HG03460 (cell line): Measurements from ENCODE around the gene IMPG1.
A peak's percentile ranks its signal among the peaks of the same experiment; 100 is the strongest.
"Not testable (repeated sequence)": the region's sequence is repeated elsewhere in the genome, so short reads cannot be mapped to it uniquely, and the experiment has no call there.

ENCODE experiments used
- ATAC-seq: cut with Tn5 transposase; IDR thresholded peaks from one replicate; pipeline ENCODE4 v1.9.1; 2021; ENCODE audit not compliant: unreplicated experiment

Gene IMPG1

GRCh38 chr6:75963569-75963968 is 108.9 kb downstream of the IMPG1 start:
- ATAC-seq: no peak

- no peak for ATAC-seq
These were observed 120.3 kb downstream of the IMPG1 start for GRCh38 chr6:75952128-75952527.

DNA sequence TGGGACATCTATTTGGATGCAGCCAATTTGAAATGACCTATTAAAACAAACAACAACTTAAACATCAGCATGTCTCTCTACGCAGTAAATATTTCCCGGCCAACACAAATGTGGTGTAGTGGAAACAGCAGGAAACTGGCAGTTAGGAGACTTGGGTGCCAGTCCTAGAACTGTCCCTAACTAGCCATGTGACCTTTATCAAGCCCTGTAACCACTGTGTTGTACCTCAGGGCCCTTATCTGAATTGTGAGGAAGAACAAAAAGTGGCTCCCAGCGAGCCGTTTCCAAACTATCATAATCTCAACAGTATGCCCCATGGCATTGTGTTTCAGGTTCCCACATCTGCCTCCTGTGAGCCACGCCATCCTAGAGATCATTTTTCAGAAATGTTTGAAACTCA is 124.5 kb downstream of the IMPG1 start:
- ATAC-seq: no peak

DNA sequence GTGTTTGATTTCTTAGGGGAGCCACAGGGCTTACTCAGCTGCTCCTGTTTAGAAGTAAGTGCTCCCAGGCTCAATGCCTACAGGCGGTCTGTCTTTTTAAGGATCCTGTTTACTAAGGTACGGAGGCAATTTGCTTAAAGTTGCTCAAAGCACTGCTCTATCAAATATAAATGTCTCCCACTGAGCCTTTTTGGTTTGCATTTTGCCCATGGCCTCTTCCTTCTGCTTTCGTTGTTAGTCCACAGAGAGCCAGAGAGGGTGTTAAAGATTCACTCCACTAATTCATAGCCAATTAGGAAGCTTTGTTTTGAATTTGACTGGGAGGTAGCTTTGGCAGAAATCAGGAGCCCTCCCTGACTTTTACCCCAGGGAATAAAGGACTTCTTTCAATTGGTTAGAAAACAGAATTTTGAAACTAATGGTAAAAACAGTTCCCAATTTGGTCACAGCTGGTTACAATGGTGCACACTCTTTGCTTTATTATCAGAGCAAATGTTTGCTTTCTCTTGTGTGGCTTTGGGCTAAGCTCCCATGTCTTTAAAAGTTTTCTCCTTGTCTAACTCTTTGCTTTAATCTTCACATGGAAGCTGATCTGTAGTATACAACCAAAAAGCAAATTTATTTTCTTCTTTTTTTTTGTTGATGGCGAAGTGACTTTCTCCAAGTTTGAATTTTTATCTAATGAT is 126.2 kb downstream of the IMPG1 start:
- no peak for ATAC-seq

DNA sequence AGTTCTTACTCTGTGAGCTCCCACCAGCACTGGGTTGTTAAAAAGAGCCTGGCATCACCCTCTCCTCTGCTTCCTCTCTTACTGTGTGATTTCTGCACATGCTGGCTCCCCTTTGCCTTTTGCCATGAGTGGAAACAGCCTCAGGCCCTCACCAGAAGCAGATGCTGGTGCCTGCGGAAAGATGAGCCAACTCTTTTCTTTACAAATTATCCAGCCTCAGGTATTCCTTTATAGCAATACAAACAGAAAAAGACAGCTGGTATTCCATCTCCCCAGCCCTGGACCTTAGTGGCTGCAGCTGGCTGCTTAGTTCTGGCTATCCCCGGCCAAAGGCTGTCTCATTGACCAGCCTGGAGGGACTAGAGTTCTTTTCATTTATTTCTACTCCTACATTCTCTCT is 129.1 kb downstream of the IMPG1 start:
- ATAC-seq: no peak

- no peak for ATAC-seq
These were observed 131.0 kb downstream of the IMPG1 start for GRCh38 chr6:75941509-75941908.

- ATAC-seq: no peak
These were observed 131.9 kb downstream of the IMPG1 start for GRCh38 chr6:75940564-75940963.

GRCh38 chr6:75937846-75938245 is 134.6 kb downstream of the IMPG1 start:
- no peak for ATAC-seq

DNA sequence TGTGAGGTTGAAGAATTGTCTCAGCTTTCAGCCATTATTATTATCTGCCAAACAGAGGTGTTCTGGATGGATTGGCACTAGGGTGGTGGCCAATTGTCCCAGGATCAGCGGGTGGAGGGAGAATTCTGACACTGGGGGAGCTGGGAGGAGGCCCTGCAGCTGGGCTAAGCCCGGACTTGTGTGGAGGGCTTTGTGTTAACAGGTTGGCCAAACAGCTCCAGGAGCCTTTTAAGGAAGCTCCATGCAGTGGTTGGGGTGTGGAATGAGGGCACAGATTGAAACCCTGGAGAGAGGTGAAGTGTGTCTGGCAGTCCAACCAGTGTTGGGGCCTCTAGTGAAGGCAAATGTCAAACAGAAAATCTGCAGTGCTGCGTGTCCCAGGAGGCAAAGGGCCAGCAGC is 135.8 kb downstream of the IMPG1 start:
- no peak for ATAC-seq

DNA sequence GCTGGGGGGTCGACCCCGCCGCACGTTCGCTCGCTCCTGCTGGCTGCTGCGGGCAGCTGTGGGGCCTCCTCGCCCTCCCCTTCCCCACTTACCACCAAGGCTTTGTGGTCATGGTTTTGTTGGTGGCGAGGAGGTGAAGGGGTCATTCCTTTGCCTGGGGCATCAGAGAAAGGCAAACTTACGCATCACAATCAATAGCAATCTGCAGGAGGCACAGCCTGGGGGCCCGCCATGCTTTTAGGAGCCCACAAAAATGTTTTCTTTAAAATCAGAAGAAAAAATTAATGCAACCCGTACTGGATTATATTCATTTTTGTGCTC is 137.0 kb downstream of the IMPG1 start:
- peak; percentile 6 for ATAC-seq

DNA sequence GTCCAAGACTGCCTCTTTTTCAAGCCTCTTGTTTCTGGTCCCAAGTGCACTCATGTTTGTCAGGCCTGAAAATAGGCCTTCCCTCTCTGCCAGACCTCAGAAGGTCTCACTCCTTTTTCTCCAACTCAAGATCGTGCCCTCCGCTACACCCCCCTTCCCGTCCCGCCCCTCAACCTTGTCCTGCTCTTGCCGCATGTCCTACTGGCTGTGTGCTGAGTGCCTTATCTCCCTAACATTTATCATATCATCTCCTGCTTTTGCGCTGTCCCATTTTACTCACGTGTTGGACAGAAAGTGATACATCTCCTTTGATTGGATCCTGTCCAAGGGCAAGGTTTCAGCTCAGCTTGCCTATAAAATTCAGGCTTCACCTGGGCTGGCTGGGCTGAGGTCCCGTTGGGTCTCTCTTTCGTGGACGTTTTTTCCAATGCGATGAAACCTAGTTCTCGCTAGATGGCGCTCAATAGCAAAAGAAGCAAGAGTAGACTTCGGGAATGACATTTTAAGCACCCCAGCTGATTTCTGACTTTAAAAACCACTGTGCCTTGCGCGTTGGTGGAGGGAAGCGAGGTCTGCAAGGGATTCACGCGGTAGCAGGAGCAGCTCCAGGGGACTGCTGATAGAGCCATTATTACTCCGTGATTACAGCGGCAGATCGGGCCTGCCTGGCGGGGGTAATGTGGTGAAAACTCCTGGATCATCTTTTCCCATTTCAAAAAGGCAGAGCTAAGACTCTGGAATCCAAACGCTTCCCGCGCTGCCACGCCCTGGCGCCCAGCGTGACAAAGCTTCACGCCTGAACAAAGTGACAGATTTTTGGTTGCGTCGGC is 137.6 kb downstream of the IMPG1 start:
- peak; percentile 84 for ATAC-seq

DNA sequence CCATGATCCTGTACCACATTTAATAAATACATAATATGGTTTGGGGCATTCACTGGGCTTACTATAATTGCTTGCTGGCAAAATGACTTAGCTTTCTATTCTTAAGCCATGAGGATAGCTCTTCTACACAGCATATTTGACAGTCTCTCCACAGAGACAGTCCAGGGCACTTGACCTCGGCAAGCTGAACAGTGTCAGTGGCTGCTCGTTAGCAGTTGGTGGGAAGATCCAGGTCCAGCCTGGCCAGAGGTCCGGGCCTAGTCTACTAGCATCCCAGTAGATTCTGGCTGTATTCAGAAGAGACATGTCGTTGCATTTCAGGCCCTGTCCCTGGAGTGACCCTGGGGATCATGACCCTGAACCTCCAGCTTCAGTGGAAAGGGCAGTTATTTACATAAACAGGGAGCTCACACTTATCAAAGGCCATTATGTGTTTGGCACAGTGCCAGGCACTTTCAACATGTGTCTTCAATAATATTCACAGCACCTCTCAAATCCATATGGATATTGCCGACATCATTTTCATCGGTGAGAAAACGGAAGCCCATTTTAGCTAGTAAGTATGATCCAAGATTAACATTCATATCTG is 139.0 kb downstream of the IMPG1 start:
- ATAC-seq: no peak

DNA sequence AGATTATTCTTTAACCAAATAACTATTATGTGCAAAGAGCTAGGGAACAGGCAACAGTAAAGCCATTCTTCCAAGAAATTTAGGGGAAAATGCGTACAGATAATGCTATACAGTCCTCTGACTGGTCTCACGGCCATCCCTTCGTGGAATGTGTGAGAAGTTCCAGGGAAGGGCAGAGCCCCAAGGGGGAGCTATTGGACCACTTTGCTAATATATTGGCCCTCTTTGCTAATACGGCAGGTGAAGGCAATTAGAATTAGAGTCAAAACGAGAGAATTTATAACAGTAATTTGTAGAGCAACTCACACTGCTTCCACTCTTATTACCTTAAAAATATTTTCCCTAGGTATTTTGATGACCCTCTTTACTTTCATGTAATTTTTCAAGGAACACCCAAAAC is 140.4 kb downstream of the IMPG1 start:
- no peak for ATAC-seq

DNA sequence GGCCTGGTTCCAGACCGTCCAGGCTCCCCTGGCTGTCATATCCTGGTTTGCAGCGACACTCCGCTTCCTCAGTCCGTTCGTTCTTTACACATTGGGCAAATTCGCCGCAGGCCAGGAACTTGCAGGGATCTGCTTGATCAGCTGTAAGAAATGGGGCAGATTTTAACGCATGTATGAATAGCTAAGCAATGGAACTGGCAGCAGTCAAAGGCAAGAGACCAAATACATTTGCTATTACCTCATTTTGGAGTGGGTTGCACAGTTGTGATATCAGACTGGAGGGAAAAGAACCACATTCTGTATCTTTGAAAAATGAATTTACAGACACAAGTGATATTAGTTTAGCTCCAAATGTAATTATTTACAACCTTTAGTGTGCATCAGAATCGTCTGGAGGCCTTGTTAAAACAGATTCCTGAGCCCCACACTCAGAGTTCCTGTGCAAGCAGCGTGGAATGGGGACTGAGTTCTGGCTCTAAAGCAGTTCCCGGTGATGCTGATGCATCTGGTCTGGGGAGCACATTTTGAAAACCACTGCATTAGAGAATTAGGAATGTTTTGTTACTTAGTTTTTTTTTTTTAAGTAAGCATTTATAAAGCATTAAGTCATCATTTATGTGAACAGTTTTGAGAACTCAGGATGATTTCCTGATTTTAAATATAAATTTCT is 141.3 kb downstream of the IMPG1 start:
- no peak for ATAC-seq

DNA sequence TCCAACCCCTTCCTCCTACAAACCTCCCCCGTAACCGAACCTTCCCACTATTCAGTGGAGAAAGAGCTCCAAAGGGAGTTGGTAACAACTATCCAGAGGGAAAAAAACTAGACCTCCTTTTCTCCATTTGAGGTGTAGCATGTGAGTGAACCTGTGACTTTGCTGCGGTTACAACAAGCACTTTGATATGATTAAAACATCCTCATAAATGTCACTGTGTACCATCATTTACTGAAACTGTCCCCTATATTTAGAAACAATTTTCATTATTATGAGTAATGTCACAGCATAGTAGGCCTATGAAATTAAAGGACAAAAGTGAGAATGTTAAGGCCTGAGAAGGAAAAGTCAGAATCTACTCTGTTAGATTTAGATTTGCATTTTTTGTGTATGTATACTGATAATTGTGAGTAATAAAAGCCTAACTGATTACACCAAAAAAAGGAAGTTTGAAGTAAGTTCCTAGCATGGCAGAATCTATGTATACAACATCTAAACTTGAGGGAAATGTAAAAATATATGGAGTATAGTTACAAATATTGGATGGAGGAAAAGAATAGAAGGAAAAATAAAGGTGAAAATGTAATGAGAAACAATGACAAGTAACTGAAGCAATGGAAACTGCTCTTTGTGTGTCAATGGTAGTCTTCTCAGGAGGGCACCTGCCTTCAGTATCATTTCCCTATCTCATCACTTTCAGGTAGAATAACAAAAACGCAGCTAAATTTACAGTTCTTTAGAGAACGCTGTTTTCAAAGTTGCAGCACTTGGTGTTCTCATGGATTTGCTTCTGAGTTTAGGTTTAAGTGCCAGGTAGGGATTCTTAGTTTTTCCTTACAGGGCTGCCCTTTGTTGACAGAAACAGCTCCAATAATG is 145.9 kb downstream of the IMPG1 start:
- no peak for ATAC-seq

DNA sequence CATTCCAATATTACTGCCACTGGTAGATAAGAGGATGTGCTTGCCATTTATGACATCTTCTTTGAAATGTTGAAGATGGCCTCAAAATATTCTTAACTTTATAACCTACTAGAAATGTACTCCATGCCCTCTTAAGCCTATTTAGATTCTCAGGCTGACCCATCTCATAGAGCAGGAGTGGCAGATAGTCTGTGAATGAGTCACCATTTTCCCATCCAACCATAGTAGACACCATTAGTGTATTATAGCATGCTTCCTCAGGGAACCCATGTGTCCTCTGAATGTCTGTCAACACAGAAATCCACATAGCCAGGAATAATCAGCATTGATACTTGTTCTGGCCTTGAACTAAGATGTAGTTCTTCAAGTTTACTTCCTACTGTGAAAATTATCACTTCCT is 150.2 kb downstream of the IMPG1 start:
- ATAC-seq: no peak

DNA sequence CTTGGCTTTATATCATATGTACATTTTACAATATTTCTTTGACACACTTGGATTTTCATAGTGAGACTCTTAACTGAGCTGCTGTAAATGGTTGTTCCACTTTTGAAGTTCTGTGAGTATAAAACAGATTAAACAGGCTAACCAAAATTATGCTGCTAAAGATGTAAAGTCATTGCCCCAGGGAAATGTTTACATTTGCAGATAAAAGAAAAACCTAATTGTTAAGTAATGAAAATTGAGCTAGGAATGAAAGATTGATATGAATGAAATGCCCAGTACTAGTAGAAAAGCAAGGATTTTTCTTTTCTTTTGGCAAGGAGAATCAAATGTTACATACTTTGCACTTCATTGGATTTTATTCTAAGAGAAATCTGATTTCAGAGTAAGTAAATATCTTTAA is 159.4 kb downstream of the IMPG1 start:
- ATAC-seq: no peak

- ATAC-seq: no peak
These were observed 165.0 kb downstream of the IMPG1 start for GRCh38 chr6:75907444-75907843.

- ATAC-seq: no peak
These were observed 165.6 kb downstream of the IMPG1 start for GRCh38 chr6:75906871-75907270.

DNA sequence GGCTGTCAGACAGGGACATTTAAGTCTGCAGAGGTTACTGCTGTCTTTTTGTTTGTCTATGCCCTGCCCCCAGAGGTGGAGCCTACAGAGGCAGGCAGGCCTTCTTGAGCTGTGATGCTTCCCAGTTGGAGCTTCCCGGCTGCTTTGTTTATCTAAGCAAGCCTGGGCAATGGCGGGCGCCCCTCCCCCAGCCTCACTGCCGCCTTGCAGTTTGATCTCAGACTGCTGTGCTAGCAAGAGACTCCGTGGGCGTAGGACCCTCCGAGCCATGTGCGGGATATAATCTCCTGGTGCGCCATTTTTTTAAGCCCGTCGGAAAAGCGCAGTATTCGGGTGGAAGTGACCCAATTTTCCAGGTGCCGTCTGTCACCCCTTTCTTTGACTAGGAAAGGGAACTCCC is 167.3 kb downstream of the IMPG1 start:
- not testable (repeated sequence) for ATAC-seq

GRCh38 chr6:75900216-75900615 is 172.2 kb downstream of the IMPG1 start:
- ATAC-seq: not testable (repeated sequence)
